ENCODE measurements around the gene KCTD3. TPM values are rescaled to one million over a fixed set of nuclear protein-coding genes. Genes with fewer than 3 reads are reported as not detected.

Gene KCTD3
- total RNA-seq, 6 experiments from 2014 or later = 33.0 to 43.5 (median 39.3) TPM

DNA sequence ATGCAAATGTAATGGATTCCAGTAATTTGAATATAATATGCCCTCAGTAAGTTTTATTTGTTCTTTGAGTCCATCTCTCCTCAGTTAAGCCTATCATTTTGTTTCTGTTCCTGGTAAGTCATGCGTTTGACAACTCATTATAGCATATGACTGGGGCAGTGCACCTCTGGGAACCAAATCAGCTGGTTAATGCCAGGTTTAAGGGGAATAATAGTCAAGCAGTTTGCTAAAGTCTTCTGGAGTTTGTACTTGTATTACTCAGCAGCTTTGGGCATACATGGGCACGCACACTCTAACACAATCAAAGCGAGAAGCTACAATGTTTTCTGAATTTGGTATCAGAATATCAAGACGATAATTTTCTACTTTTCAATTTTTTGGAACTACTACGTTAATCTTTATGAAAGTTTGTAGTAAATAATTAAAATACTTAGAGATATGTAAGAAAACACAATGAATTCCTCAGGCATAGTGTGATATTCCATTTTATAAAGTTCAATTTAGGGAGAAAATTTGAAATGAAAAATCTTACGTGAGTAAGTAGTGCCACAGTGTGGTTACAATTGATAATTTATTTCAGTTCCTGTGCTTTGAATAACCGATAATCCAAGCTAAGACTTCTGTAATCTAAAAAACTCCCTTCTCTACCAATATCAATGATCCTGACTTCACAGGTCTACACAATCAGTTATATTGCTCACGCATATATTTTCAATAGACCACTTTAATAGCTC, 43.8 kb upstream of the KCTD3 start:
- Histone ChIP-seq H3K4me1 (no peaks in the 10 kb centered on the region), H3K4me3 (no peak overlapping the region), H3K36me3 (no peaks in the 10 kb centered on the region), H3K27me3 (no peaks in the 10 kb centered on the region), H3K9me3 (no peaks in the 10 kb centered on the region), H3K27ac (no peak overlapping the region)
- no peak for TF ChIP-seq POLR2A (IDR thresholded peaks at IDR 0.05)
- TF ChIP-seq, protein P1, sequence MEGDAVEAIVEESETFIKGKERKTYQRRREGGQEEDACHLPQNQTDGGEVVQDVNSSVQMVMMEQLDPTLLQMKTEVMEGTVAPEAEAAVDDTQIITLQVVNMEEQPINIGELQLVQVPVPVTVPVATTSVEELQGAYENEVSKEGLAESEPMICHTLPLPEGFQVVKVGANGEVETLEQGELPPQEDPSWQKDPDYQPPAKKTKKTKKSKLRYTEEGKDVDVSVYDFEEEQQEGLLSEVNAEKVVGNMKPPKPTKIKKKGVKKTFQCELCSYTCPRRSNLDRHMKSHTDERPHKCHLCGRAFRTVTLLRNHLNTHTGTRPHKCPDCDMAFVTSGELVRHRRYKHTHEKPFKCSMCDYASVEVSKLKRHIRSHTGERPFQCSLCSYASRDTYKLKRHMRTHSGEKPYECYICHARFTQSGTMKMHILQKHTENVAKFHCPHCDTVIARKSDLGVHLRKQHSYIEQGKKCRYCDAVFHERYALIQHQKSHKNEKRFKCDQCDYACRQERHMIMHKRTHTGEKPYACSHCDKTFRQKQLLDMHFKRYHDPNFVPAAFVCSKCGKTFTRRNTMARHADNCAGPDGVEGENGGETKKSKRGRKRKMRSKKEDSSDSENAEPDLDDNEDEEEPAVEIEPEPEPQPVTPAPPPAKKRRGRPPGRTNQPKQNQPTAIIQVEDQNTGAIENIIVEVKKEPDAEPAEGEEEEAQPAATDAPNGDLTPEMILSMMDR (IDR thresholded peaks at IDR 0.05) = peak; percentile 17 to 37 (median 26)
- intact Hi-C loops (cut with DNase I) = no loop called here
- DNase-seq (no peak), ATAC-seq (peak; percentile 38 to 74 (median 46))
- WGBS (ENCODE audit: insufficient coverage, low coverage, low lambda C conversion rate, missing lambda C conversion rate) = 42% methylated on average over 8 of the region's 8 CpGs

DNA sequence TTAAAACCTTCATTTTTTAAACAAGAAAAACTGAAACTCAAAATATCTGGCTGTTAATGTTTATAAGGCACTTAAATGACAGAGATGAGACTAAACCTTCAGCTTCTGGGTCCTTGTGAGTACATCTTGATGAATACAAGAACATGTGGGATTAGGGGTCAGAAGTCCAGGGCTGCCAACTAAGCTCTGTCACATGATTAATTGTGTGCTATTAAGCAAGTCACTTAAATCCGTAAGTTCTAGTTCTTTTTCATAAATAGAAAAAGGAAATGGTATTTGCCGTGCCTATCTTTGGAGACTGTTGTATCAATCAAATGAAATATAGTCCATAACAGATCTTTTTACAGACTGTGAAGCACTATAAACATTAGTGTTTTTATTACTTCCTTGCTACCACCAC, 43.2 kb upstream of the KCTD3 start:
- H3K4me1 ChIP-seq = no peaks in the 10 kb centered on the region
- WGBS (ENCODE audit: insufficient coverage, low coverage, low lambda C conversion rate, missing lambda C conversion rate) = 3% methylated on average over 2 of the region's 2 CpGs
- TF ChIP-seq, protein P1 (IDR thresholded peaks at IDR 0.05) = no peak
- TF ChIP-seq POLR2A (IDR thresholded peaks at IDR 0.05) = no peak
- no peak overlapping the region for H3K4me3 ChIP-seq
- H3K9me3 ChIP-seq = no peaks in the 10 kb centered on the region
- H3K36me3 ChIP-seq = no peaks in the 10 kb centered on the region
- no peak overlapping the region for H3K27ac ChIP-seq
- ATAC-seq (peak; percentile 52 to 74 (median 62)), DNase-seq (no peak)
- H3K27me3 ChIP-seq = no peaks in the 10 kb centered on the region
- intact Hi-C loops (cut with DNase I) = no loop called here

DNA sequence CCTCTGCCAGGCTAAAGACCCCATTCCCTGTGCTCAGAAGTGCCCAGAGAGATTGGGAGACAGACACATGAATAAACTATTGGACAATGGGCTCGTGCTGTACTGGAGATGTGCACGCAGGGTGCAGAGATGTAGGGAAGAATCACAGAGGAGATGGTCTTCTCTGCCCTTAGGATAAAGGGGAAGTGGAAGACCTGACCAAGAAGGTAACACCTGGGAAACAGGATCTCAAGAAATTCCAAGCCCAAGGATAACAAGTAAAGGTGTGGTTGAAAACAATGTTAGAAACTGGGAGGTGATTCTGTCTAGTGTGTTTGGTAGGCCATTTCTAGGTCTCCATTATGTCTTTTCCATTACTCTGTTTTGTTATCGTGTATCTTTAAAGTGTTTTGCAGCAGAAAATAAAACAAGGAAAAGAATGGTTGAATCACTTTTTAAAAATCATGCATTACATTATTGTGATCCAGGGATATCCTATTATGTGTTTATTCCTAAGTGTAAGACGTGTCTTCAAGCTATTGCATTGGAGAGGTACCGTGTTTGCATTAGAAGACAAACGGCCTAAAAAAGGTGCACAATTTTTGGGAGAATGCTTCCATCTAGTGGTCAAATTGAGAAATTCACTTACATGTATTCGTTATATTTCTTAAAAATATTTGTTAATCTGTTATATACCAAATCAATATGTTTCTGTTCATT, 40.8 kb upstream of the KCTD3 start:
- Histone ChIP-seq H3K4me1 (no peaks in the 10 kb centered on the region), H3K36me3 (no peaks in the 10 kb centered on the region), H3K4me3 (no peak overlapping the region), H3K27me3 (no peaks in the 10 kb centered on the region), H3K27ac (no peak overlapping the region), H3K9me3 (no peaks in the 10 kb centered on the region)
- peak; percentile 64 to 81 (median 78) for ATAC-seq
- intact Hi-C loops (cut with DNase I) = no loop called here
- 26% methylated on average over 7 of the region's 7 CpGs for WGBS (ENCODE audit: insufficient coverage, low coverage, low lambda C conversion rate, missing lambda C conversion rate)
- DNase-seq = no peak
- TF ChIP-seq POLR2A (IDR thresholded peaks at IDR 0.05) = no peak
- TF ChIP-seq, protein P1 (IDR thresholded peaks at IDR 0.05) = peak; percentile 67 to 76 (median 74)

DNA sequence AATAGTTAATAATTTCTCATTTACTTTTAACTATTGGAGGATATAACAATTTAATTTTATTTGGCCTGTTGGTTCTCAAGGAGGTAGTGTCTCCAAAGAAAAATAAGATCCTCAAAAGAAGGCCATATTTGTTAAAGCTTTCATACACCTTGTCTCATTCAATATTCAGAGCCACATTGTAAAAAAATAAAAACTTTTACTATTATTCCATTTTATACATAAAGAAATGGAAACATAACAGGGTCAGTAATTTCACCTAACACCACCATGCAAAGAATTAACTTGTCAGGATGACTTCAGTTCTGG, 40.3 kb upstream of the KCTD3 start:
- no peak for DNase-seq
- no peak for ATAC-seq
- intact Hi-C loops (cut with DNase I) = no loop called here
- no peak overlapping the region for H3K27ac ChIP-seq
- H3K36me3 ChIP-seq = no peaks in the 10 kb centered on the region
- no peak overlapping the region for H3K4me3 ChIP-seq
- H3K4me1 ChIP-seq = no peaks in the 10 kb centered on the region
- no peaks in the 10 kb centered on the region for H3K9me3 ChIP-seq
- TF ChIP-seq, protein P1 (IDR thresholded peaks at IDR 0.05) = peak in 1 of 4 donors; percentile 1
- TF ChIP-seq POLR2A (IDR thresholded peaks at IDR 0.05) = no peak
- H3K27me3 ChIP-seq = no peaks in the 10 kb centered on the region

Data from right lobe of liver (tissue), 6 donors.